Measurements from ENCODE around the gene GTPBP1.

DNA sequence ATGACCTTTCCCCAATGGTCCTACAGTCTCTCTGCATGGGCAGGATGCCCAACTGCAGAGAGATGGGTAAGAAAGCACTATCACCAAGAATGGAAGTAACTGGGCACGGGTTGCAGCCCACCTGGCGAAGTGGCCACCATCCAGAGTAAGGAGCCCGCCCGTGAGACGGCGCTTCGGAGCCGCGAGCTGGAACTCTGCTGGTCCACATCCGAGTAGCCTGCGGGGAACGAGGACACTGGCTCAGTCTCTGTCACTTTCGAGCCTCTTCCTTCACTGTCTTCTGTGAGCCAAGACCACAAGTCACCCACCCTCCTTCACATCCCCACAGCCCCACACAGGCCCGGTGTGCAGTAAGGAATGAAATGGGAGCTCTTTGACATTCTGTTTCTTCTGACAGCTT is 44.4 kb downstream of the GTPBP1 start:
- TF ChIP-seq YY1 (IDR thresholded peaks at IDR 0.05; ENCODE audit: insufficient read depth, insufficient read length) (no peak), SUZ12 (IDR thresholded peaks at IDR 0.05; ENCODE audit: extremely low read depth, insufficient read depth, insufficient read length) (no peak)
